GM18909 (cell line): ENCODE data around the gene C4orf36.

Source experiments
- ATAC-seq: cut with Tn5 transposase; IDR thresholded peaks from one replicate; pipeline ENCODE4 v1.9.1; 2021; ENCODE audit warnings: mild to moderate bottlenecking; ENCODE audit not compliant: unreplicated experiment, poor library complexity

Gene C4orf36

DNA sequence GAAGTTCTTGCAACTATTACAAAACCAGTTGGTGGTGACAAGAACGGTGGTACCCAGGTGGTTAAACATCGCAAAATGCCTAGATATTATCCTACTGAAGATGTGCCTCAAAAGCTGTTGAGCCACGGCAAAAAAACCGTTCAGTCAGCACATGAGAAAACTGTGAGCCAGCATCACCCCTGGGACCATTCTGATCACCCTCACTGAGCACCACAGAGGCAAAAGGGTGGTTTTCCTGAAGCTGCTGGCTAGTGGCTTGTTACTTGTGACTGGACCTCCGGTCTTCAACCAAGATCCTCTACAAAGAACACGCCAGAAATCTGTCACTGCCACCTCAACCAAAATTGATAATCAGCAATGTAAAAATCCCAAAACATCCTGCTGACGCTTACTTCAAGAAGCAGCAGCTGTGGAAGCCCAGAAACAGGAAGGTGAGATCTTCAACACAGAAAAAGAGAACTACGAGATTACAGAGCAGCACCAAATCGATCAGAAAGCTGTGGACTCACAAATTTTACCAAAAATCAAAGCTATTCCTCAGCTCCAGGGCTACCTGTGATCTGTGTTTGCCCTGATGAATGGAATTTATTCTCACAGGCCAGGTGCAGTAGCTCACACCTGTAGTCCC, 21.7 kb downstream of the C4orf36 start:
- no peak for ATAC-seq

DNA sequence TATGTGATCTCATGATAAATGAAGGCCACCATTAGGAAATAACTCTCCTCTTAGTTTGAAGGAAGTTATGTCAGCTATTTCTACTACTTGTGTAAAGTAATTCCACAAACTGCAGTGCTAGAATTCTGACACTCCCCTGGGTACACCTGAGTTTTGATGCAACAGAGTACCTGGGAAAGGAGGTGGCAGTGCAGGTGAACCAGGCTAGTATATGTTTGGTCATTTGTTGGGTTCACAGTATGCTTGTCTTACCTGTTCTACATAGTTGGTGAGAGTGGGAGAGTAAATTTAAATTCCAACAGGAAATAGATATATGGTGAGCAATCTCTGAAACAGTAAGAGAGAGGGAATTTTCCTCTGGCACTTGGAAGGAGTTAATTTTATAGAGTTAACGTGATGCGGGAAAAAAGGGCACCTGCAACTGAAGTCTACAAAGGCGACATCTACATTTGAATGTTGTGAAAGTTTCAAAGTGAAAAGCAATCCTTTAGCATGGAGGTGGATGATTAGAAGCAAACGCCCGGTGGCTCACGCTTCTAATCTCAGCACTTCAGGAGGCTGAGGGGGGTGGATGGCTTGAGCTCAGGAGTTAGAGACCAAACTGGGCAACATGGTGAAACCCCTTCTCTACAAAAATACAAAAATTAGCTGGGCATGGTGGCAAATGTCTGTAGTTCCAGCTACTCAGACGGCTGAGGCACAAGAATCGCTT, 34.7 kb downstream of the C4orf36 start:
- ATAC-seq: no peak

DNA sequence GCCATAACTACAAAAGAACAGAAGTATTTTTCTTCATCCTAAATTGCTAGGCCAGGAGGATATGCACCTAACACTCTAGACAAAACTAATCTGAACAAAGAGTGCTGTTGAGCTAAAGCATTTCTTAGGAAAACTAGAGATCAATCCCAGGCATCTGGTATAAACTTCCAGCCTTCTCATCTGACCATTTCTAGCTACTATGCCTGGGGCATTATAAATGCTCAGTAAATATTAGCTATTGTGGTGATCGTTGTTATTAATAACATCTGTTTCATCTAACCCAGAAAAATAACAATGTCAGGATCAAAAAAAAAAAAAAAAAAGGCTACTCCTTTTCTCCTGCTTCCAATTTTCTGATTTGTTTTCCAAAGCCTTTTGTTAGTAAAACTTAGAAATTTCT, 35.3 kb downstream of the C4orf36 start:
- no peak for ATAC-seq

DNA sequence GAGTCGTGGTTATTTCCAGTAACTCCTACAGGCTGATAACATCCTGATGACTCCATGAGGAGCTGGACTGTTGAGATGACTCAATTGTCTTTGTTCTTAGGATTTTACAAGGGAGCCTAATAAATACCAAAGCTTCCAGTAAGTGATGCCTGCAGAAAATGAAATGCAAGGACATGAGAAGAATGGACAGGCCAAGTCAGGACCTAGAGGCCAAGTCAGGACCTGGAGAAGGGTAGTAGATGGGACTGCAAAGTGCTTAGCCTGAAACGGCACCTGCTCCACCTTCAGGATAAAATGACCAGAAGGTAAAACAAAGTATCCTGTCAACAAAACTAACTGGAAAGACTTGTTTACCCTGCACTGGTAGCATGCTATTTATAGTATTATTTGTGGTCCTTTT, 36.6 kb downstream of the C4orf36 start:
- ATAC-seq: no peak

DNA sequence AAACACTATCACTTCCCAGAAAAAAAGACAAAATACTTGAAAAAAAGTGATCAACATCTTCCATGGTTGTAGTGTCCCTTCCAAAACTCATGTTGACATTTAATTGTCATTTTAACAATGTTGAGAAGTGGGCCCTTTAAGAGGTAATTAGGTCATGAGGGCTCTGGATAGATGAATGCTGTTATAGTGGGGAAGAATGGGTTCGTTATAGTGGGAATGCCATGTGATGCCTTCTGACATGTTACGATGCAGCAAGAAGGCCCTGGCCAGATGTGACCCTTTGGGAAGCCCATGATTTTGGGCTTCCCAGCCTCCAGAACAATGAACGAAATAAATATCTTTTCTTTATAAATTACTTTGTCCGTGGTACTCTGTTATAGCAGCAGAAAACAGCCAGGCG, 39.0 kb downstream of the C4orf36 start:
- no peak for ATAC-seq

DNA sequence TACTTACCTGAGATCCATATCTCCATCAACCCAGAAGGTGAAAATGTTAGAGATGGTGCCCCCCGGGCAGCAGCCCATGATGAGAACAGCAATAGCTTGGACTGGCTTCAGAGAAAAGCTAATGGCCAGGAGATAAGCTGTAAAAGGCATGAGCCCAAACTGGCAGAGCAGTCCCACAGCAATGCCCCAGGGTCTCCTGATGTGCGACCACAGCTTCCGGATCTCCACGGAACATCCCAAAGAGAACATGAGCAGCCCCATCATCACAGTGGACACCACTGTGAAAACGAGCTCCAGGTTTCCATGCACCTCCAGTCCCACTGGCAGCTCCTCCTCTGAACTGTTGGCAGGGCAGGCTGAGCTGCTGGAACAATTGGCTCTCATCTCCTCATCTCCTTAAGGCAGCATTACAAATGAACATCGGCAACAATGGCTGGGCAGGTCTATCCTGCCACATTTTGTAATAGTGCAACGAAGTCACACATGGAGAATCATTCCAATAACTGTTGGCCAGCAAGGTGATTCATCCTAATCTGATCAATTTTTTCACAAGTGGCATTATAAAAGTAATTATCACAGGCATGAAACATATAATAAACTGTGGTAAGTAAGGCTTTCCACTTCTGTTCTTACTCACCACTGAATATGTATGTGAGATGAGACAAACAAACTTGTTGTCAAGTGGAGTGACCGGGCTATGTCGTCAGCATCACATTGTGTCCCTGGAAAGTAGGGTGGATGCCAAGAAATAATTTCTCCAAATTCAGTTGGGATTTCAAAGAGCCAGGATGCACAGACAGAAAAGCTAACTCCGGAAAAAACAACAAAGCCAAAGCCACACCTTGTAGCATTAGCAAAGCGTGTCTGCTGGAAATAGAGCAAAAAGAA, 43.2 kb downstream of the C4orf36 start, which contains the start of gene SLC10A6:
Gene SLC10A6, minus strand, starts transcription at position 653 of the 888 bp plus-strand sequence. Its CDS starts 269 bp downstream, at position 384.
- ATAC-seq: no peak

DNA sequence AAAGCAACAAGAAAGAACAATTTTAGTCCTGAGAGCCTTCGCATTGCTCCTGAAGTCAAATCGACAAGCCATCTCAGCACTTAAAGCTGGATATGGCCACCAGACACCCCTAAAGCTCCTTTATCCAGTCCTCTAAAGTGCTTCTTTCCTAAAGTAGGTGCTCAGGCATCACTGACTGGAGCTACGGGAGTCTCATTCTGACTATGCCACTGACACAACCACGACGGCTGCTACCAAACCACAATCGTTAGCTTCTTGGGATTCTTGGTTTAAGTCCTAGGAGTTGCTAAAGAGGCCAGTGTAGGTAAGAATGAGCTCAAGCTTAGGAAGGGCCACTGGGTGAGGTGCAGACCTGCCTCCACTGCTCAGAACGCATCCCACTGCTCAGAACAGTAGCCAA, 44.1 kb downstream of the C4orf36 start:
- no peak for ATAC-seq

DNA sequence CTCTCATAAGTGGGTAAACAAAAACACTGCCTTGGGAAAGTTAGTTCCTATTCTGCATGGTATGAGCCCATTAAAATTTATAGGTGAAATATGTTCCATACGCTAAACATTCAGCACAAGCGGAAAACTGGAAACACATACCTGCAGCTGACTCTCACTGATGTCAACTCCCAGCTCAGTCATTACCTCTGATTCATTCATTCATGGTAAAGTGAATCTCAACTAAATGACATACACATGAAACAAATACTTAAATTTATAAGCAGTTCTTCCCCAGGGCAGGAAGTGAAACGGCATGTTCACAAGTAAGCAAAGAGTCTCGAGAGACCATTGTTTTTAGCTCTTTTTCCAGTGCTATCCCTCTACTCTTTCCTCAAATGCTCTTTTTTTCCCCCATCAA, 44.7 kb downstream of the C4orf36 start:
- no peak for ATAC-seq

DNA sequence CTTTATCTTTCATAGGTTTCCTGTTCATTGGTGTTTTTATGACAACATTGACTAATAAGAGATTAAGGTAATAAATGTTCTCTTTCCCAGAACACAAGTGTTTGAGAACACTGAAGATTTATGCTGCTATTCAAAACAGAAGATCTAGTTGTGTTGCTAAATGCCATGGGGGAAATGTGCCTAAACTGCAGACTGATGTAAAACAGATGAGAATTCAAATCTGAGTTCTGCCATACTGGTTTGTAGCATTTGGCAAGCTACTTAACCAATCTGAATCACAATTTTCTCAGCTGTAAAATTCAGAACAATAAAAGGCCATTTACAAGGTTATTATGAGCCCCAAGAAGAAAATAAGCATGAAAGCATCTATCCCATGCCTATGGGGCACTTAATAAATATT, 45.3 kb downstream of the C4orf36 start:
- no peak for ATAC-seq

DNA sequence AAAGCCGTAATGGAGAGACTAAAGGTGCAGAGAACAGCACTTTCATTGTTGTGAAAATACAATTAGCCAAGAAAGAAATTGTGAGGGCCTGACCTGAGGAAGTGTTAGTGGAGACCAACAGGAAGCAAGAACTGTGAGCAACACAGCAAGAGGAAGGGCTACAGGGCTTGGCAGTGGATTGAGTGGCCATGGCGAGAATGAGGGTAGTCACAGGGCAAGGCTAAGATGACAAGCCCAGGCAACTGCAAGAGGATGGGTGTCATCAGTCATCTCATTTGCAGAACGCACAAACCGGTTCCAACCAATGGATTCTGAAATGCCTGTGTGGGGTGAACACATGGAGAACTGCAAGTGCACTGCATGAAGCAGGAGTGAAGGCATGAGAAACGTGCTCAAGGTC, 46.6 kb downstream of the C4orf36 start:
- ATAC-seq: no peak

DNA sequence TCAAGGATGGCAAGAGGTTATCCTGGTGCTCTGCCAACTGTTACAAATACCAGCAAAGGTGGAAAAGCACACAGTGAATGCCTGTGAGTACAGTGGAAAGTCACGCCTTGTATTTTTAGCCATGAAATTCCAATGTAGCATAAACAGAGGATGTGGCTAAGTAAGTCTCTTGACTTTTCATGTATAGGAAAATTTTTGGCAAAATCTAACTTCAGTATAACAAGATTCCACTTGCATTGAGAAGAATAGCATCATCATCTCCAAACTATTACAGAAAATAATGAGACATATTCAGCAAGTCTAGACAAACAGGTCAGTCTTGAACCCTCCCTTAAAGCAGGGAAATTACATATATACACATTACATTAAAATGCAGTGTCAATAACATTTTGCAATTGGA, 50.9 kb downstream of the C4orf36 start:
- no peak for ATAC-seq

DNA sequence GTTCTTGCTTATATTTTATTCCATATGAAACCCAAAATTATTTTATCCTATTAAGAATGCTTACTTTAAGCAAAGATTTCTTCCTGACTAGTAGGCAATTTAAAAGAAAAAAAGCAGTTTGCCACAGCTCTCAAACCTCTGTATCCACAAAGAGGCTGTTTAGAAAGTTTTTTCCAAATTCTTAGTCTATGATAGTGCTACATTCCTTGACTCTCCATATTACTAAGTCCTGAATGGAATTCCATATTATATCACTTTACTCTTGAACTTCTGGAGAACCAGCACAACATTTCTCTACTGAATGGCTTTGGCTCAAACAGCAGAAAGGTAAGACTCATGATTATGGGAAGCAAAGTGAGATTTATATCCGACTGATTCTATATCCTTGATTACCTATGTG, 51.4 kb downstream of the C4orf36 start:
- no peak for ATAC-seq

DNA sequence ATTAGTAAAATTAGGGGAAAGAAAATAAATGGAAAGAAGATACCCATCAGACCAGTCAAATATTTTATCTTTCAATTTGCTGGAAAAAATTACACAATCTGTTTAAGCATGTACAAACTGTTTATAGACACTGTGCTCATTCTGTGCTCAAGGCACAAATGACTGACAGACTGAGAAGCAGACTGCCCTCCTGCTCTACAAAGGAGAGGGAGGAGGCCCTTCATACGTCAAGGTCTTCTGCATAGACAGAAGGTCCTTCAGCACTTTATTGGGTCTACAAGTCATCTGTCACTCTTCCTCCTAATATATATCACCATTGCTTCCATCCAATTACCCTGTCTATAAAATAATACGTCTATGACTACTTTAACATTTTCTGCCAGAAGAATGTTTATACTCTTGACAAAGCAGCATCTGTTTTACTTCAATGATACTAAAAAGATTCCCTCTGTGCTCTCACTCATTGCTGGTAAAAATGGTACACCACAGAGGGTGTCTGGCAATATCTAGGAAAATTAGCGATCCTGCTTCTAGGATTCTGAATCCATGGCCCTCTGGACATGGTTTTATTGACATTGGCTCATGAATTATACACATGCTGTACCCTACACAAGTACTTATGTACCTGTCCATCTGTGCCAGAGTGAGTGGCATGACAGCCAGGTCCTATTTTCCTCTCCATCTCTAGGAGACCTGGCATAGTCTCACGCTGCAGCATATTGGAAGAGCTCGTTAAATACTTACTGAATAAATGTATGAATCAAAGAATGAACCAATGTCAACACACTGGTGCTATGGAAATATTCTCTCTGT, 54.3 kb downstream of the C4orf36 start:
- no peak for ATAC-seq

DNA sequence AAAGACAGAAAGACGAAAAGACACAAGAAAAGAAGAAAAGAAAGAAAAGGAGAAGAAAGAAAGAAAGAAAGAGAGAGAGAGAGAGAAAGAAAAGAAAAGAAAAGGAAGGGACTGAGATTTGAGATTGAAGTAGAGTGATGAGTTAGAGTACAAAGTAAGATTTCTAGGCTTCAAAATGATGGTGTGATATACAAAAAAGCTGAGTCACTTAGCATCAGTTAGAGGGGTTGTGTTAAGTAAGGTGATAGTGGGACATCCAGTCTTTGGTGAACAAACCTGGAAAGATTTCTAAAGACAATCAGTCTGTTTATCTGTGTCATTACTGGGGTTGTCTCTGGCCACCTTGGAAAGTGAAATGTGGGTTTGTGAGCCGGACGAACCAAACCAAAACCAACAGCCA, 56.5 kb downstream of the C4orf36 start:
- no peak for ATAC-seq

DNA sequence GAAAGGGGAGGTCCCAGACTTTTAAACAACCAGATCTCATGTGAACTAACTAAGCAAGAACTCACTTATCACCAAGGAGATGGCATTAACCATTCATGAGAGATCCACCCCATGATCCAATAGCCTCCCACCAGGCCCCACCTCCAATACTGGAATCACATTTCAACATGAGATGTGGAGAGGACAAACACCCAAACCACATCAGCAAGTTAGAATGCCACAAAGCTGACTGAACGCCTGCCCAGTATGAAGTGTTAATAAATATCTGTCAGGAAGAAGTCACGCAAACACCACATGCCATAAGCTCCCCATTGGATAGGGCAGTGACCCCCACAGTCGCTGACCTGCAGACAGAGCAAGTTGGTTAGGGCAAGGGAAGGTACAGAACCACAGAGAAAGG, 57.3 kb downstream of the C4orf36 start:
- ATAC-seq: no peak

DNA sequence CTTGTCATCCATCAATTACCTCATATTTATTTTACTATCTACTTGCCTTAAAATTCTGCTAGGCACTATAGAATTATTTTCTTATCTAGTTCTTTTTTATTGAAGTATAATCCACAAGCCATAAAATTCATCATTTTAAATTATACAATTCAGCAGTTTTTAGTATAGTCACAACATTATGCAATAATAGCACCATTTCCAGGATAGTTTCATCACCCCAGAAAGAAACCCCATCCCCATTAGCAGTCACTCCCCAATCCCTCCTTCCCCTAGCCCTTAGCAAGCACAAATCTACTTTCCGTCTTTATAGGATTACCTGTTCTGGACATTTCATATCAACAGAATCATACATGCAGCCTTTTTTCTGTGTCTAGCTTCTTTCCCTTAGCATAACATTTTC, 58.6 kb downstream of the C4orf36 start:
- no peak for ATAC-seq

DNA sequence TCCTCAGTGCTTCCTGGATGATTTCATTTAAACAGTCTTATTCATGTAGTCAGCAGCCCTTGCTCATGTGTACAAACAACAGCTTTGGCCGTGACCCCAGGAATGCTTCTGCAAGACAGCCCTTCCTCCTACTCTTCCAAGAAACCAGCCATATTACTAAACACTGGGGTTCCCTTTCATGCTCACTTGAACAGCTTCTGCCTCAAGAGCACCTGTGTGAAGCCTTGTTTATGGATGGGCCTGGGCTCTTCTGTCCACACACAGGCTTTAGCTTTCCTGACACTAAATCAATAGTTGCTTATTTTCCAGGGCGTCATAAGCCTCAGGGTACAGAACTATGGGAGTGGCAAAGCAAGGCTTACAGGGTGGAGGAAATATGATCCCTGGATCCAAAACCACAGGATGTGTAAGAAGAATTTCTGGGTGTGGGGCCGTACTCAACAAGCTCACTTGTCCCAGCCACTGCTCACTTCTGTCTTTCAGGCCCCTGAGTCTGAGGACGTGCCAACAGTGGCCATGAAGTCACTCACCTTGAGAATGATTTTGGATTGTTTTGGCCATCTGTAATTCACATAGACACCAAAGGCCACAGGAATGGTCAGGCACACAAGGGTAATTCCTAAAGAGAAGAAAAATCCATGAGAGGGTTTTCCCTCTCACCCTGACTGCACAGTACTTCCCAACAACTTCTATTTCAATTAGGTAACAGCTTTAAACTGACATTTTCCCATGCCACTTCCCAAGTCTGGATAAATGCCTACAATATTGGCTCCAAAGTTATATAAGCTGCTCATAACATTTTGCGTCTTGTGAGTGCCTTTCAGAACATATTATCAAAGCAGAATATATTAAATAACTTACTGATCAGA, 60.7 kb downstream of the C4orf36 start:
- ATAC-seq: no peak
